Measurements from ENCODE around the gene SLC30A4.
A peak's percentile ranks its signal among the peaks of the same experiment; 100 is the strongest.
"Not testable (repeated sequence)": the region's sequence is repeated elsewhere in the genome, so short reads cannot be mapped to it uniquely, and the experiment has no call there.

Gene SLC30A4, protein sequence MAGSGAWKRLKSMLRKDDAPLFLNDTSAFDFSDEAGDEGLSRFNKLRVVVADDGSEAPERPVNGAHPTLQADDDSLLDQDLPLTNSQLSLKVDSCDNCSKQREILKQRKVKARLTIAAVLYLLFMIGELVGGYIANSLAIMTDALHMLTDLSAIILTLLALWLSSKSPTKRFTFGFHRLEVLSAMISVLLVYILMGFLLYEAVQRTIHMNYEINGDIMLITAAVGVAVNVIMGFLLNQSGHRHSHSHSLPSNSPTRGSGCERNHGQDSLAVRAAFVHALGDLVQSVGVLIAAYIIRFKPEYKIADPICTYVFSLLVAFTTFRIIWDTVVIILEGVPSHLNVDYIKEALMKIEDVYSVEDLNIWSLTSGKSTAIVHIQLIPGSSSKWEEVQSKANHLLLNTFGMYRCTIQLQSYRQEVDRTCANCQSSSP

DNA sequence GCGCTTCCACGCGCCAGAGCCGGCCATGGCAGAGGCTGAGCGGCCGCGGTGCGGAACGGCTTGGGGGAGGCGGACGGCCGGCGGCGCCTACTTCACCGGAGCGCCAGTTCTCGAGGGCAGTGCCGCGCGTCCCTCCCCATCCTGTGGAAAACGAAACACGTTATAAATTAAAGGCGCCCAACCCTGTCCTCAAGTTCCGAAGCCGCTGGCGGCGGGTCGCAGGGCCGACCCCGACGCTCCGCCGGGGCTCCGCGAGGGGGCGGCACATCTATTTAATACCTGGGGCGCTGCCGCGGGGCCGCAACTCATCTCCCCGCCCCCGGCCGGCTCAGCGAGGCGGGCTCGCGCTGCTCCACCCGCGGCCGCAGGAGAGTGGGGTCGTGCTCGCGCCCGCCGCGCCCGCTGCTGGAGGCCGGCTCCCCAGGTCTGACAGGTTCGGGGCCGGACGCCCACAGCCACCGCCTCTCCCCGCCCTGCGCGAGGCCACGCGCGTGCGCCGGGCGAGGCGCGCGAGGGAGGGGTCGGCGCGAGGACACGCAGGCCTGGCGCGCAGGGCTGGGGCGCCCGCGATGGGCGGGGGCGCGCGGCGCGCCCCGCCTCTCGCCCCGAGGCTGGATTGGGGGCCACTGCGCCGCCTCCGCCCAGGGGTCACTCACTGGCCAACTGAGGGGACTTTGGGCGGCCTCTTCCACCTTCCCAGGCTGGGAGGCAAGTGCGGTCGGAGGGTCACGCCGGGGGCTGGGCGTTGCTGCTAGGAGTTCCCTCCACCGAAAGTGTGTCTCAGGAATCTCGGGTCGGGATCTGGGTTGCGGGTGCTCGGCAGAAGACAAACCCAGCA lies at the start of gene SLC30A4:
Gene SLC30A4 (minus strand): TSS at position 428 of the 838 bp plus-strand sequence. CDS start 401 bp downstream, at position 27.
- DNase-seq (ENCODE audit: insufficient read length, low spot score) (peak; percentile 70), FAIRE-seq (peak; percentile 81)

DNA sequence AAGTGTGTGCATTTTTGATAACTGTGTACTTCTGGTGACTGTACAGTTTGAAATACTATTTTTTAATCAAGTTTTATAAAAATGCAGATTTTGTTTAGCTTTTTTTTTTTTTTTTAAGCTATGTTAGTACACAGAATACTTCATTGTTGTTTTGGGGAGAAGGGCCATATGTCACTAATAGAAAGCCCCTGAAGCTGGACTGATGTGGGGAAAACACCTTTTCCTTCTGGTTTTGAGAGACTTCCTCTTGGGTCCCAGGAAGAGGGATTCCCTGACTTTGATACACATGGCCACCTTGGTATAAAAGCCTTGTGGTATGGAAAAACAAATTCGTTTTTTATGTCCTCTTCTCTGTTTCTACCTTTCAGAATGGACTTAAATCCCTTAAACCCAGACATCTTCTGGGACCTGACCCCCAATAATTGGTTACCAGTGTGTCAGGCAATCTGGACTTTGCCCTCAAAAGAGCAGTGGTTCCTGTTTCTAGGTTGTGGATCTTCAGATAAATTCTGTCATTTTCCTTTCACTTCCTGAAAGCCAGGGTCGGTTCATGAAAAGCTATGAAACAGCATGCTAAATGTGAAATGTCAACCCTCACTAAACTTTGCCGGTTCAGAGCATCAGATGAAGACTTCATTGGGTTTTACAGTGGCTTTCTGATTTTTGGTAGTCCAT lies 33.5 kb upstream of the SLC30A4 start:
- FAIRE-seq (no peak), DNase-seq (ENCODE audit: insufficient read length, low spot score) (no peak)

DNA sequence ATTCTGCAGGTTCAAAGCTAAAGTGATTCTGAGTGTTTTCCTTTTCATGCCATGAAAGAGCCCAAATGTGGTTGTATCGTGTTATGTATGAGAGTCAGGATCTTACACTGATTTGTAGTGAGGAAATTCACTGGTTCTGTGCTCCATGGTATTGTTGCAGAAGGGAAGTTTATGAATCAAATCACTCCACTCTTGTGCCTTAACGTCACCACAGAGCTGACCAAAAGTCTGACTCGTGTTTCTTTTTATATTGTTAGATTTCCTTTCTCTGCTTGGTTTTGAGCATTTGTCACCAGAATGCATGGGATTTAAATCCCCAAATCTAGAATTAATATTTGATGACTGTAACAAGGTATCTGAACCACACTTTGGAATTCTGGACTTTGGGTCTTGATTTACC lies 29.1 kb upstream of the SLC30A4 start:
- no peak for DNase-seq (ENCODE audit: insufficient read length, low spot score)
- FAIRE-seq, result no peak

DNA sequence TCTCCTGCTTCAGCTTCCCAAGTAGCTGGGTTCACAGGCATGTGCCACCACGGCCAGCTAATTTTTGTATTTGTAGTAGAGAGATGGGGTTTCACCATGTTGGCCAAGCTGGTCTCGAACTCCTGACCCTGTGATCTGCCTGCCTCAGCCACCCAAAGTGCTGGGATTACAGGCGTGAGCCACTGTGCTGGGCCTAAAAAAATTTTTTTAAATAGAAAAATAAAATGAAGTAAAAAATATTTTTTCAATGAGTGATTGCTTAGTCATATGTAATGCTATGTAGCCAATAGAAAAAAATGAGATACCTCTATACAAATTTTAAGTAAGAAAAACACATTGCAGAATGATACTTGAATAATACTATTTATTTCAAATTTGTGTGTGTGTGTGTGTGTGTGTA lies 27.9 kb upstream of the SLC30A4 start:
- FAIRE-seq, result no peak
- DNase-seq (ENCODE audit: insufficient read length, low spot score), result no peak

DNA sequence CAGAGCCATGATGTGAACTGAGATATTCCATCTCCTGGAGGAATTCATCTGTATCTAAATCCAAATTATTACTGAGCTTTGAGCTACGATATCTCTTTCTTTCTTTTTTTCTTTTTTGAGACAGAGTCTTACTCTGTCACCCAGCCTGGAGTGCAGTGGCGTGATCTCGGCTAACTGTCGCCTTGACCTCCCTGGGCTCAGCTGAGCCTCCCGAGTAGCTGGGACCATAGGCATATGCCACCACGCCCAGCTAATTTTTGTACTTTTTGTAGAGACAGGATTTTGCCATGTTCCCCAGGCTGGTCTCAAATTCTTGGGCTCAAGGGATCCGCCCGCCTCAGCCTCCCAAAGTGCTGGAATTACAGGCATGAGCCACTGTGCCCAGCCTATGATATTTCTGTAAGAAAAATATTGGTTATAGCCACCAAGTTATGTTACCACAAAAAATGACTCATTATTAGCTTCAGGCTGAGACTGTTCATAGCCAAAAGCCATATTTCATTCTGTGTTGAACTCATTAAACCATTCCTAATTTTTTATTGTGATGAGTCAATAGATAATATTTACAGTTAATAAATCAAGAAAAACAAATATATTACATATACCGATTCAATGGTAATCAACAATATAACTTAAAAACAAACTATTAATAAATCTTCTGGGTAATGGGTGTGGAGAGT lies 27.1 kb upstream of the SLC30A4 start:
- DNase-seq (ENCODE audit: insufficient read length, low spot score), result peak; percentile 51
- no peak for FAIRE-seq

DNA sequence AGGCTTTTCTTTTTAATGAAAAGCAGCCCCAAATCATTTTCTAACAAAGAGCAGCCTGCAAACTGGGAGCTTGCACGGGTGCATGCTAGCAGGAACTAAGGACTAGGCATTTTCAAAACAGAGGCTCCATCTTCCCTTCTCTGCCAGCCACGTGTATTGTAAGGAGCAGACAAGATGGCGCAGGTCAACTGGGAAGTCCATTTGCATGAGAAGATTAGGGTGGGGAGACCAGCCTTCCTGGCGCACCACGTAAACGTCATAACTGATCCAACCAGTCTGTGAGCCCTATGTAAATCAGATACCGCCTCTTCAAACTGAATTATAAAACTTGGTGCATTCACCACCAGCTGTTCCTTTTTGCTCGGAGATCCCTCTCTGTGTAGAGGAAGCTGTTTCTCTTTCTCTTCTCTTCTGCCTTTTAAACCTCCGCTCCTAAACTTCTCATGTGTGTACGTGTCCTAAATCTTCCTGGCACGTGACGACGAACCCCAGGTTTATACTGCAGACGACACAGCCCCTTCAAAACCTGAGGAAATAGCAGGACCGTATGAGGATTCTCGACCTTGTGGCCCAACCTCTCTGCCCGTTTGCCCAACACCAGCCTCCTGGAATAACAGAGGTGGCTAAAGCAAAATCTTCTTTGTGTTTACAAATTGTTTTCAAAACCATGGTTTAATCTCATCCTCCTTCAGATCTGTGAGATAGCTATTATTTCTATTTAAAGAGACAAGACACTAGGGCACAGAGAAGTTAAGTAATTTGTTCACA lies 26.4 kb upstream of the SLC30A4 start:
- FAIRE-seq (no peak), DNase-seq (ENCODE audit: insufficient read length, low spot score) (no peak)

DNA sequence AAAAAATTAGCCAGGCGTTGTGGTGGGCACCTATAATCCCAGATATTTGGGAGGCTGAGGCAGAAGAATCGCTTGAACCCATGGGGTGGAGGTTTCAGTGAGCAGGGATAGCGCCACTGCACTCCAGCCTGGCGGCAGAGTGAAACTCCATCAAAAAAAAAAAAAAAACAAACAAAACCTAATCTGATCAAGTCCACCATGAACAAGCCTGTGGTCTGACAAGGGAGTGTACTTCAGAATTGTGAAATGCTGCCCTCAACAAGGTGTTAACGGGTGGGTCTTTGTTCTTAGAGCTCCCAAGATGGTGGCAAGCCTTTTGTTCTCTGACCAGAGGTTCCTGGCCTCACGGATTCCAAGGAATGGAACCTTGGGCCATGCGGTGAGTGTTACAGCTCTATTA lies 24.2 kb upstream of the SLC30A4 start:
- DNase-seq (ENCODE audit: insufficient read length, low spot score) (no peak), FAIRE-seq (no peak)

DNA sequence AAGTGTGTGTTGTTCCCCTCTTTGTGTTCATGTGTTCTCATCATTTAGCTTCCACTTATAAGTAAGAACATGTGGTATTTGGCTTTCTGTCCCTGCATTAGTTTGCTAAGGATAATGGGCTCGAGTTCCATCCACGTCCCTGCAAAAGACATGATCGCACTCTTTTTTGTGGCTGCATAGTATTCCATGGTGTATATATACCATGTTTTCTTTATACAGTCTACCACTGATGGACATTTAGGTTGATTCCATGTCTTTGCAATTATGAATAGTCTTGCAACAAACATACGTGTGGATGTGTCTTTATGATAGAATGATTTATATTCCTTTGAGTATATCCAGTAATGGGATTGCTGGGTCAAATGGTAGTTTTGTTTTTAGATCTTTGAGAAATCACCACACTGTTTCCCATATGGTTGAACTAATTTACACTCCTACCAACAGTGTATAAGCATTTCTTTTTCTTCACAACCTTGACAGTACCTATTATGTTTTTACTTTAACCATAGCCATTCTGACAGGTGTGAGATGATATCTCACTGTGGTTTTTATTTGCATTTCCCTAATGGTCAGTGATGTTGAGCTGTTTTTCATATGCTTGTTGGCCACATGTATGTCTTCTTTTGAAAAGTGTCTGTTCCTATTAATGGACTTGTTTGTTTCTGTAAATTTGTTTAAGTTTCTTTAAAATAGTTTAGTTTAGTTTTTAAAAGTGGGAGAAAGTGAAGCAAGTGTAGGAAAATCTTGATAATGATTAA lies 21.9 kb upstream of the SLC30A4 start:
- DNase-seq (ENCODE audit: insufficient read length, low spot score), result no peak
- FAIRE-seq, result no peak

DNA sequence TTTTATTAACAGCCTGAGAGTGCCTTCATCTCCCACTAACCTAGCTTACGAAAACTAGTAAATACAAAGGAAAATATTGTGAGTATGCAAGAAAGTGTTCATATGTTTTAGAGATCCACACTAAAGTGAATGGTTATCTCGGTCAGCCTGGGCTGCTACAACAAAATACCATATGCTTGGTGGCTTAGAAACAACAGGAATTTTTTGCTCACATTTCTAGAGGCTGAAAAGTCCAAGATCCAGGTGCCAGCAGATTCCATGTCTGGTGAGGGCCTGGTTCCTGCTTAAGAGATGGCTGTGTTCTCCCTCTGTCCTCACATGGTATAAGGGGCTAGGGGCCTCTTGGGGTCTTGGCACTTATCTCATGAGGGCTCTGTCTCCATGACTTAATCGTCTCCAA lies 20.5 kb upstream of the SLC30A4 start:
- FAIRE-seq, result no peak
- DNase-seq (ENCODE audit: insufficient read length, low spot score), result no peak

DNA sequence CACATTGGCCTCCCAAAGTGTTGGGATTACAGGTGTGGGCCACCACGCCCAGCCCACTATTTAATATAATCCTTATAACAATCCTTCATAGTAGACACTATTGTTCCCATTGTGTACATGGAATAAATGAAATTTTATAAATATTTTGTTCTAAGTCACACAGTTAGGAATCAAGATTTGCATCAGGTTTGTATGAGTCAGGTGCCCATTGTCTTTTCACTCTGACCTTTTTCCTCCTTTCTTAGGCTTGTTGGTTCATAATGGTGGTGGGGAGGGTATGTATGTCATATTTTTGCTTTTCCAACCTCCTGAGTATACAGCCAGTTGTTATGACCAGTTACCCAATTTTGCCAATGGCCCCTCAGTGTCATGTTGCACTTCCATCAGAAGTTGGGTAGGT lies 18.0 kb upstream of the SLC30A4 start:
- no peak for FAIRE-seq
- DNase-seq (ENCODE audit: insufficient read length, low spot score), result no peak

DNA sequence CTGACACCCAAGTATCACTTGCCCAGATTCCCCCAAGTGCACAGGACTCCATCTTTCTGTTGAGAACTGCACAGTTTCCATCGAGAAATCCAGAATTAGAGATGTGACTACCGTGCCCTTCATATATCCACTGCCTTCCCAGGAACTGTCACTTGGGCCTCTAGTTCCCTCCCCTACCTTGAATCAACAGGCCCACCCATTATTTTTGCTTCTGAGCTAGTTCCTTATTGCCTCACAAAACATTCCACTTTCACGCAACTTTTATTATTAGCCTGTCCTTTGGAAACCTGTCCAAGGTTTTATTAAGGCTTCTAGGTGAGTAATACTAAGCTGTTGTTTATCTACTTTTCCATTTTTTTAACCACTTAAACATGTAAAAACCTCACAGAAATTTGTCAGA lies 17.1 kb upstream of the SLC30A4 start:
- FAIRE-seq, result no peak
- no peak for DNase-seq (ENCODE audit: insufficient read length, low spot score)

DNA sequence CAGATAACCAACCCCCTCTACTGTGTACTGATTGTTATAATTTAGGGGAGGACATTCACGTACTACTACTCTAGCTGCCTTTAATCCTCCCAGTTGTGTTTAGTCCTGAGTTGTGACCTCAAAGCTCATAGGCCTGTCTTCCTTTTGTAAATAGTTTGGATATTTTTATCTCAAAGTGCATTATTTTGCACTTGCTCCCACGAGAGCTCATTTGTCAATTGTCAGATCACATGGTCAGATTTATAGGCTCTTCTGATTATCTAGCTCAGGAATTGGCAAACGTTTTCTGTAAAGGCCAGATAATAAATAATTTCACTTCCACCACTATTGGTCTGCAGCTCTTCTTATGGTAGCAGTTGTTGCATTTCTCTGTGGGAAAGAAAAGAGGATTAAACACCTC lies 14.4 kb upstream of the SLC30A4 start:
- FAIRE-seq (no peak), DNase-seq (ENCODE audit: insufficient read length, low spot score) (no peak)

DNA sequence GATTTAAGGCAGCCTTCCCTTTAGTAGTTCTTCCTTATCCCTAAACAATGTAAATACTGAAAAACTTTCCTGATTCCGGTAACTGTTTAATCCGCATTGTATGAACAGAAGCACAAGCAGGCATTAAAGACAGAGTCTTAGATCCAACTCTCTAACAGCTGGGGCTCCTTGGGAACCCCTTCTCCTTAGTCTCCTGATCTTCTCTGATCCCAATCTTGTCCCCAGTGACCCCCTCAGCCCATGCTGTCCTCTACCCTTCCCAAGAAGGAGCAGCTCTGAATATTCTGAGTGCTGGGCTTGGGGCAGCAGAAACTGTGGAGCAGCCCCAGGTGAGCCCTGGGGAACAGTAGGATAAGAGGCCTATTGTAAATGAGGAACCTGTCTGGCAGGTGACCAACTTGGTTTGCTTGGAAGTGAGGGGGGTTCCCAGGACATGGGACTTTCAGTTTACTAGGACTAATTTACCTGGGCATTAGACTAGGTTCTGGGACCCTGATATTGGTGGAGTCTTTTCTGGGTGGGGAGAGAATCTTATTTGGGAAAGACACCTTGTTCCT lies 13.0 kb upstream of the SLC30A4 start:
- FAIRE-seq (no peak), DNase-seq (ENCODE audit: insufficient read length, low spot score) (no peak)

DNA sequence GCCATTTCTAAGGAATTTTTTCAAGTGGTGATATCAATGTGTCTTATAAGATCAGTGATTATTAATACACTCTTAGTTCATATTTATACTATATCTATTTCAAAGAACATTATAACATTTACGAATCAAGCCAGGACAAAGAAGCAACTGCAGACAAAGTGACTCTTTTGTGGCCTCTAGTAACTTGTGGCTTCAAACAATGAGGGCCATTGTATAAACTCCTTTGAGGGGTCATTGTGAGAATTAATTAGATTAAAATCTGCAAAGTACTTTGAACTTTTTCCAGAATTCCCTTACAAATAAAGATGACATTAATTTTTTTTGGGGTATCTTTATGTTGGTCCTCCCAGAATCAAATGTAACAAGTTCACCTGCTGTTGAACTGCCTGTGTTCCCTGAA lies 12.3 kb upstream of the SLC30A4 start:
- DNase-seq (ENCODE audit: insufficient read length, low spot score), result no peak
- FAIRE-seq, result no peak

DNA sequence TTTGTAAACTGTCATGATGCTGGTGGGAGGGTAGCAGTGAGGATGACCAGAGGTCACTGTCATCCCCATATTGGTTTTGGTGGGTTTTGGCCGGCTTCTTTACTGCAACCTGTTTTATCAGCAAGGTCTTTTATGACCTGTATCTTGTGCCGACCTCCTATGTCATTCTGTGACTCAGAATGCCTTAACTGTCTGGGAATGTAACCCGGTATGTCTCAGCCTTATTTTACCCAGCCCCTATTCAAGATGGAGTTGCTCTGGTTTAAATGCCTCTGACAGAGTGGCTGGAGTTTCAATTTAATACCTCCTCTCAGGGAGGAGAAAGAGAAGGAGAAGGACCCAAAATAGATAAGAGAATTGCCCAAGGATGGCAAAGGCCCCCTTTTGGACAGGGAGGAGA lies 10.3 kb upstream of the SLC30A4 start:
- DNase-seq (ENCODE audit: insufficient read length, low spot score), result not testable (repeated sequence)

DNA sequence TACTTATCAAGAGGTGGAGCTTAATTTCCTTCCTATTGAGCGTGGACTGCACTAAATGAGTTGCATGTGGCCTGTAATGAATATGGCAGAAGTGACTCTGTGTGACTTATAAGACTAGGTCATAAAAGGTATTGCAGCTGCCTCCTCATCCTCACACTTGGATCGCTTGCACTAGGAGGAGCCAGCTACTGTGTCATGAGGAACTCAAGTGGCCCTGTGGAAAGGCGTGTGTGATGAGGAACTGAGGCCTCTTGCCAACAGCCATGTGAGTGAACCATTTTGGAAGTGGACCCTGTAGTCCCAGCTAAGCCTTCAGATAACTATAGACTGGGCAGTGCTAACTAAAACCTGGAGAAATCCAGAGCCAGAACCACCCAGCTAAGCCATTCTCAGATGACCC lies 7.1 kb upstream of the SLC30A4 start:
- FAIRE-seq, result no peak
- no peak for DNase-seq (ENCODE audit: insufficient read length, low spot score)

More for the DNA sequence above, 10.3 kb upstream of the SLC30A4 start:
- FAIRE-seq, result not testable (repeated sequence)

DNA sequence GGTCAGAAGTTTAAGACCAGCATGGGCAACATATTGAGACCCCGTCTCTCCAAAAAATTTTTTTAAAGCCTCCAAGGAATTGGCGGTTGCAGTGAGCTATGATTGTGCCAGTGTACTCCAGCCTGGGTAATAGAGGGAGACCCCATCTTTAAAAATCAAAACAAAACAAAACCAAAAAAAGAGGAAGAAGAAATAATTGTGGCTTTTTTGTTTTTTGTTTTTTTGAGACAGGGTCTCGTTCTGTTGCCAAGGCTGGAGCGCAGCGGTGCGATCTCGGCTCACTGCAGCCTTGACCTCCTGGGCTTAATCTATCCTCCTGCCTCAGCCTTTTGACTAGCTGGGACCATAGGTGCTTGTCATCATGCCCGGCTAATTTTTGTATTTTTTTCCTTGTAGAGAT lies 4.5 kb upstream of the SLC30A4 start:
- FAIRE-seq (no peak), DNase-seq (ENCODE audit: insufficient read length, low spot score) (no peak)

DNA sequence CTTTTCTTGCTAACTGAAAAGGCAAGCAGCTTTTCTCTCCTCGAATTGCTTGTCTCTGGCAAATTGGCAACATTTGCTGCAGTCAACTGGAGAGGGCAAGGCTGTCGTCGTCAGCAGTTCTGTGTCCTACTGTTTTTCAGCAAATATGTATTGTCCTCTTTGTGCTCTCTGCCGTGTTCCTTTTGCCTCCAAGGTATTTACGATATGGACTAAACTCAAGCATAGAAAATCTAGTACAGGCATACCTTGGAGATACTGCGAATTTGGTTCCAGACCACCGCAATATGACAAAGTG lies 558 bp upstream of the SLC30A4 start:
- DNase-seq (ENCODE audit: insufficient read length, low spot score), result no peak
- no peak for FAIRE-seq
